Measurements from ENCODE around the gene KCNAB1.

KCNAB1 gene

DNA sequence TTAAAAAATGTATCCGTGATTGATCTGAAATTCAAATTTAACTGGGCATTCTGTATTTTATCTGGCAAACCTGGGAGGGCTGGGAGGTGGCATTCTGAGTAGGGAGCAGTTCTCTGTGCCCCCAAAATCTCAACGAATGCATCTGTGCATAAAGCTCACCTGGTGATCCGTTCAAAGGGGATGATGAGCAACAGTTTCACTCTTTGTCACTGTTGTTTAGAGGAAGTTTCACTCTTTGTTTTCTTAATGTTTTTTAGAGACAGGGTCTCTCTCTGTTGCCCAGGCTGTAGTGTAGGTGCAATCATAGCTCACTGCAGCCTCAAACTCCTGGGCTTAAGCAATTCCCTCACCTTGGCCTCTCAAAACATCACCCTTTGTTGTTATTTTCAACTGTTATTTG, 247.8 kb downstream of the KCNAB1 start:
- TF ChIP-seq ARNT (IDR thresholded peaks at IDR 0.05) = no peak
- TF ChIP-seq ELF4 (IDR thresholded peaks at IDR 0.05) = no peak
- TF ChIP-seq LEF1 (IDR thresholded peaks at IDR 0.05; ENCODE audit: borderline replicate concordance) = no peak
- no peak for TF ChIP-seq BHLHE40 (IDR thresholded peaks at IDR 0.05; ENCODE audit: borderline replicate concordance)
- TF ChIP-seq TARDBP (IDR thresholded peaks at IDR 0.05) = no peak
- no peak for TF ChIP-seq FOXA1 (IDR thresholded peaks at IDR 0.05)
- no peak for TF ChIP-seq NFRKB (IDR thresholded peaks at IDR 0.05)
- no peak for TF ChIP-seq HDGF (IDR thresholded peaks at IDR 0.05; ENCODE audit: borderline replicate concordance)
- no peak for TF ChIP-seq ZNF384 (IDR thresholded peaks at IDR 0.05)
- no peak for TF ChIP-seq SUZ12 (IDR thresholded peaks at IDR 0.05)
- TF ChIP-seq CTBP1 (IDR thresholded peaks at IDR 0.05; ENCODE audit: borderline replicate concordance) = no peak
- TF ChIP-seq FOXM1 (IDR thresholded peaks at IDR 0.05; ENCODE audit: borderline replicate concordance) = no peak
- CTCF ChIA-PET = no interaction called here
- POLR2A ChIA-PET = no interaction called here
- DNase-seq (ENCODE audit: extremely low spot score) = no peak

DNA sequence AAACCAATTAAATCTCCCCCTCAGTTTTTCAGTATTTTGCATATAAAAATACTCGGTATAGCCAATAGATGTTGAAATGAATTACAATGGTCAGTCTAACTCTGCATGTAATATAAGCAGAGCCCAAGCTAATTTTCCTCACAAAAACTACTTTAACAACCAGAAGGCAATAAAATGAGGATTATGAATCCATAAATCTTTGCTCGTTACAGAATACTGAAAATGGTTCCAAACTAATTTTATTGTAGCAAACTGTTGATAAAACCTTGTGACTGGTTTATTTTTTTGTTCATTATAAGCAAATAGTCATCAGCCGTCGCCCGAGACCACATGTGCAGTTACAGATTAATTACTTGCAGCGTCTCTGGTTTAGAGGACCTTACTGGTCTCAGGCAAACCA, 251.3 kb downstream of the KCNAB1 start:
- no peak for DNase-seq (ENCODE audit: extremely low spot score)
- no peak for TF ChIP-seq ZNF384 (IDR thresholded peaks at IDR 0.05)
- TF ChIP-seq SP1 (IDR thresholded peaks at IDR 0.05) = no peak
- TF ChIP-seq BHLHE40 (IDR thresholded peaks at IDR 0.05; ENCODE audit: borderline replicate concordance) = no peak
- TF ChIP-seq HDGF (IDR thresholded peaks at IDR 0.05; ENCODE audit: borderline replicate concordance) = no peak
- no peak for TF ChIP-seq FOXK2 (IDR thresholded peaks at IDR 0.05)
- TF ChIP-seq ARNT (IDR thresholded peaks at IDR 0.05) = no peak
- TF ChIP-seq, protein P1, sequence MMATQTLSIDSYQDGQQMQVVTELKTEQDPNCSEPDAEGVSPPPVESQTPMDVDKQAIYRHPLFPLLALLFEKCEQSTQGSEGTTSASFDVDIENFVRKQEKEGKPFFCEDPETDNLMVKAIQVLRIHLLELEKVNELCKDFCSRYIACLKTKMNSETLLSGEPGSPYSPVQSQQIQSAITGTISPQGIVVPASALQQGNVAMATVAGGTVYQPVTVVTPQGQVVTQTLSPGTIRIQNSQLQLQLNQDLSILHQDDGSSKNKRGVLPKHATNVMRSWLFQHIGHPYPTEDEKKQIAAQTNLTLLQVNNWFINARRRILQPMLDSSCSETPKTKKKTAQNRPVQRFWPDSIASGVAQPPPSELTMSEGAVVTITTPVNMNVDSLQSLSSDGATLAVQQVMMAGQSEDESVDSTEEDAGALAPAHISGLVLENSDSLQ (IDR thresholded peaks at IDR 0.05) = peak; percentile 60
- TF ChIP-seq CTBP1 (IDR thresholded peaks at IDR 0.05; ENCODE audit: borderline replicate concordance) = no peak
- ChIA-PET POLR2A (no interaction called here), CTCF (no interaction called here)

- TF ChIP-seq FOXK2 (IDR thresholded peaks at IDR 0.05) (no peak), FOXM1 (IDR thresholded peaks at IDR 0.05; ENCODE audit: borderline replicate concordance) (no peak), ARNT (IDR thresholded peaks at IDR 0.05) (no peak)
- DNase-seq (ENCODE audit: extremely low spot score) = no peak
- ChIA-PET CTCF (no interaction called here), POLR2A (no interaction called here)
Measured at GRCh38 chr3:156373095-156373494, 252.7 kb downstream of the KCNAB1 start.

- ChIA-PET POLR2A (no interaction called here), CTCF (no interaction called here)
- DNase-seq (ENCODE audit: extremely low spot score) = no peak
- no peak for TF ChIP-seq L3MBTL2 (conservative IDR thresholded peaks at IDR 0.05)
- no peak for TF ChIP-seq FOXM1 (IDR thresholded peaks at IDR 0.05; ENCODE audit: borderline replicate concordance)
- TF ChIP-seq CTBP1 (IDR thresholded peaks at IDR 0.05; ENCODE audit: borderline replicate concordance) = no peak
- TF ChIP-seq, protein P1 (IDR thresholded peaks at IDR 0.05) = no peak
- no peak for TF ChIP-seq ELF4 (IDR thresholded peaks at IDR 0.05)
- TF ChIP-seq FOXA1 (IDR thresholded peaks at IDR 0.05) = no peak
- no peak for TF ChIP-seq TARDBP (IDR thresholded peaks at IDR 0.05)
- TF ChIP-seq FOXK2 (IDR thresholded peaks at IDR 0.05) = no peak
- no peak for TF ChIP-seq ARNT (IDR thresholded peaks at IDR 0.05)
- TF ChIP-seq SP1 (IDR thresholded peaks at IDR 0.05) = no peak
- TF ChIP-seq ZNF384 (IDR thresholded peaks at IDR 0.05) = no peak
- TF ChIP-seq HDGF (IDR thresholded peaks at IDR 0.05; ENCODE audit: borderline replicate concordance) = no peak
- TF ChIP-seq LEF1 (IDR thresholded peaks at IDR 0.05; ENCODE audit: borderline replicate concordance) = no peak
- TF ChIP-seq NFRKB (IDR thresholded peaks at IDR 0.05) = no peak
- no peak for TF ChIP-seq SUZ12 (IDR thresholded peaks at IDR 0.05)
- TF ChIP-seq BHLHE40 (IDR thresholded peaks at IDR 0.05; ENCODE audit: borderline replicate concordance) = no peak
Measured at GRCh38 chr3:156373654-156374053, 253.3 kb downstream of the KCNAB1 start.

GRCh38 chr3:156376199-156376598, 255.8 kb downstream of the KCNAB1 start:
- DNase-seq (ENCODE audit: extremely low spot score) = no peak
- CTCF ChIA-PET = no interaction called here
- TF ChIP-seq HDGF (IDR thresholded peaks at IDR 0.05; ENCODE audit: borderline replicate concordance) (no peak), NFRKB (IDR thresholded peaks at IDR 0.05) (no peak), ELF4 (IDR thresholded peaks at IDR 0.05) (no peak), FOXK2 (IDR thresholded peaks at IDR 0.05) (no peak), CTBP1 (IDR thresholded peaks at IDR 0.05; ENCODE audit: borderline replicate concordance) (no peak), TARDBP (IDR thresholded peaks at IDR 0.05) (no peak), BHLHE40 (IDR thresholded peaks at IDR 0.05; ENCODE audit: borderline replicate concordance) (no peak), ARNT (IDR thresholded peaks at IDR 0.05) (no peak), SP1 (IDR thresholded peaks at IDR 0.05) (no peak), SUZ12 (IDR thresholded peaks at IDR 0.05) (no peak), FOXM1 (IDR thresholded peaks at IDR 0.05; ENCODE audit: borderline replicate concordance) (no peak), LEF1 (IDR thresholded peaks at IDR 0.05; ENCODE audit: borderline replicate concordance) (no peak), L3MBTL2 (conservative IDR thresholded peaks at IDR 0.05) (no peak)
- TF ChIP-seq, protein P1 (IDR thresholded peaks at IDR 0.05) = no peak
- POLR2A ChIA-PET = no interaction called here

DNA sequence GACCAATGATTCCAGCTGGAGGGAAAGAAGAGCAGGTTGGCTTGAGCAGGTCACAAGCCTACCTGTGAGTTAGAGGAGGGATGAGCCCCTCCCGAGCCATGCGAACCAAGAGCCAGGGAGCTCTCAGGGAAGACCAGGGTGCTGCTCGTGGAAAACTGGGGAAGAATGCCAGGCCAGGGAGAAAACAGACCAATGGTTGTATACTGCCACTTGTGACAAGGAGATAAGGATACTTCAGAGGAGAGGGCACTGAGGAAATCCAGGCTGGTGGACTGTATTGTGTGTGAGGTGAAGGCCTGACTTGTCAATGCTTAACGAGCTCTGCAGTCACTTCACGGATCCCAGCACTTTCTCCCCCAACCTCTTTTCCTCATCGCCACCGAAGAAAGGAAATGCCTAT, 256.9 kb downstream of the KCNAB1 start:
- ChIA-PET CTCF (interaction anchor here (0.7 kb wide), 1 partner anchor 108 kb away, joined by 3 read pairs; no protein-coding TSS in a partner anchor), POLR2A (no interaction called here)
- no peak for TF ChIP-seq SUZ12 (IDR thresholded peaks at IDR 0.05)
- no peak for TF ChIP-seq ELF4 (IDR thresholded peaks at IDR 0.05)
- TF ChIP-seq, protein P1 (IDR thresholded peaks at IDR 0.05) = no peak
- TF ChIP-seq ARNT (IDR thresholded peaks at IDR 0.05) = no peak
- TF ChIP-seq FOXK2 (IDR thresholded peaks at IDR 0.05) = no peak
- no peak for TF ChIP-seq TARDBP (IDR thresholded peaks at IDR 0.05)
- no peak for TF ChIP-seq FOXM1 (IDR thresholded peaks at IDR 0.05; ENCODE audit: borderline replicate concordance)
- no peak for TF ChIP-seq SP1 (IDR thresholded peaks at IDR 0.05)
- no peak for TF ChIP-seq LEF1 (IDR thresholded peaks at IDR 0.05; ENCODE audit: borderline replicate concordance)
- TF ChIP-seq CTBP1 (IDR thresholded peaks at IDR 0.05; ENCODE audit: borderline replicate concordance) = no peak
- TF ChIP-seq L3MBTL2 (conservative IDR thresholded peaks at IDR 0.05) = no peak
- no peak for TF ChIP-seq BHLHE40 (IDR thresholded peaks at IDR 0.05; ENCODE audit: borderline replicate concordance)
- no peak for TF ChIP-seq HDGF (IDR thresholded peaks at IDR 0.05; ENCODE audit: borderline replicate concordance)
- DNase-seq (ENCODE audit: extremely low spot score) = no peak

Measured in HEK293T (cell line).